HepG2 (cell line): Measurements from ENCODE around the gene MBTPS1. TPM values are rescaled to one million over a fixed set of nuclear protein-coding genes. Genes with fewer than 3 reads are reported as not detected.

ENCODE experiments used
- ISX ChIP-seq: sonication (generic); formaldehyde crosslinking; conservative IDR thresholded peaks from 2 replicates; pipeline ENCODE4 v1.5.0; 2020; ENCODE audit warnings: missing genetic modification reagents
- MATR3 ChIP-seq: sonication (generic); formaldehyde crosslinking; IDR thresholded peaks from 2 replicates; pipeline ENCODE4 v1.4.0; 2020; ENCODE audit warnings: missing genetic modification reagents
- NFIC ChIP-seq: IDR thresholded peaks from 2 replicates; pipeline ENCODE4 v1.6.1; 2012; ENCODE audit warnings: mild to moderate bottlenecking, low read length, inconsistent platforms
- NFRKB ChIP-seq: fragments of 450-650 bp; IDR thresholded peaks from 2 replicates; pipeline ENCODE4 v1.6.1; 2017
- ZBTB7B ChIP-seq: sonication (generic); formaldehyde crosslinking; IDR thresholded peaks from 2 replicates; pipeline ENCODE4 v1.4.0; 2020; ENCODE audit warnings: missing genetic modification reagents
- ZFYVE20 ChIP-seq: sonication (generic); formaldehyde crosslinking; IDR thresholded peaks from 2 replicates; pipeline ENCODE4 v1.8.0; 2023; ENCODE audit warnings: low read depth, mild to moderate bottlenecking, moderate library complexity, missing genetic modification reagents, borderline replicate concordance
- ZNF543 ChIP-seq: sonication (generic); formaldehyde crosslinking; IDR thresholded peaks from 2 replicates; pipeline ENCODE4 v1.4.0; 2020; ENCODE audit warnings: mild to moderate bottlenecking, missing genetic modification reagents
- ZNF550 ChIP-seq: sonication (generic); formaldehyde crosslinking; IDR thresholded peaks from 2 replicates; pipeline ENCODE4 v1.4.0; 2020; ENCODE audit warnings: mild to moderate bottlenecking, missing genetic modification reagents, borderline replicate concordance
- ZNF562 ChIP-seq: sonication (generic); formaldehyde crosslinking; IDR thresholded peaks from 2 replicates; pipeline ENCODE4 v1.8.0; 2022; ENCODE audit warnings: missing genetic modification reagents, borderline replicate concordance
- polyA plus RNA-seq, 8 experiments: library from polyadenylated mRNA; depleted of rRNA in 3 of 8; stranded (reverse) in 7 of 8; unstranded in 1 of 8; fragments of >200 nt; fragmentation: Illumina TruSeq in 4 of 8; extraction: Trizol in 4 of 8; gene quantifications; 2 replicates each; pipeline versions ENCODE4 v1.2.1 to v1.2.3, GENCODE V29; 2011 to 2016; ENCODE audit warnings: low read depth in 4 of 8, missing spikeins in 1 of 8, mixed read lengths in 1 of 8; ENCODE audit not compliant: insufficient read depth in 1 of 8
- total RNA-seq, 5 experiments: library from RNA; depleted of rRNA; stranded (reverse); fragments of >200 nt; fragmentation: Illumina TruSeq; extraction: Trizol; gene quantifications; 2 replicates each; pipeline ENCODE4 v1.2.3, GENCODE V29; 2016; ENCODE audit warnings: low read depth in 1 of 5
- TF ChIP-seq, protein P1 (sequence below): sonication (generic); formaldehyde crosslinking; IDR thresholded peaks from one replicate; pipeline ENCODE4 v1.5.1; 2020; ENCODE audit warnings: mild to moderate bottlenecking, missing genetic modification reagents; ENCODE audit errors: not compliant biosample characterization
- TF ChIP-seq, protein P2 (sequence below): sonication (generic); formaldehyde crosslinking; IDR thresholded peaks from 2 replicates; pipeline ENCODE4 v1.4.0; 2020; ENCODE audit warnings: missing genetic modification reagents
- TF ChIP-seq, protein P3 (sequence below): sonication (generic); formaldehyde crosslinking; IDR thresholded peaks from 2 replicates; pipeline ENCODE4 v1.9.0; 2021; ENCODE audit warnings: missing genetic modification reagents, borderline replicate concordance

Gene MBTPS1
- total and polyA plus RNA-seq, 2 of the 13 experiments (the other 11 are each of a cell fraction or from before 2014, with no cell fraction given) = 56.7 to 91.3 TPM

DNA sequence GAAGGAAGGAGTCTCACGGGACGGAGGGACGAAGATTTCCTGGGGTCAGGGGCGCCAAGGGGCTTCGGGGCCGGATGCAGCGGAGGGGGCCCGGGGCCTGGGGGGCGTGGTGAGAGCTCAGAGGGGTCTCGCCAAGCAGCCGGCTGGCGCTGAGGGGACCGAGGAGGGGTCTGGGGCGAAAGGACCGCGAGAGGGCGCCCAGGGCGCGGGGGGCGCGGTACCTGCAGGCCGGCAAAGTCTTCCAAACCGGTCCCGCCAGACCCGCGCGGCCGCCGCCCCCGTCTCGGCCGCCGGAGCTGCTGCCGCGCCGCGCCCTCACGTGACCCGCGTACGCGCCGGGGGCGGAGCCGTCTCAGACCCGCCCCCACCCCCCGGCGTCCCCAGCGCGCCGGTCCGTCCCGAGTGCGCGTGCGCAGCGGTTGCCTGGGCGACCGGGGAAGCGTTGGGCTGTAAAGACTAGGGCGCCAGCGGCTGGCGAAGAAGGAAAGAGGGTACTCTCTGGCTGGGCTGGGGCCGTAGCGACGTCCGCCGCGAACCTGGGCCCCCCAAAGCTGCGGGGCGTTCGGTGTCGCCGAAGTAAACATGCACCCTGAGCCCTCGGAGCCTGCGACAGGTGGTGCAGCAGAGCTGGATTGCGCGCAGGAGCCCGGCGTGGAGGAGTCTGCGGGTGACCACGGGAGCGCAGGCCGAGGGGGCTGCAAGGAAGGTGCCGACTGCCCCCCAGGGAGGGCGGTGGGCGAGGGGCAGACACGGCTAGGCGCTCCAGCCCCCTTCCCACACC lies 28.3 kb upstream of the MBTPS1 start, which contains the start of the genes DNAAF1 and HSDL1 (continued):
- TF ChIP-seq MATR3 = no peak
- TF ChIP-seq ISX (CRISPR knock-in tag) = peak; percentile 66; the same call in 1 of the 2 replicates
- TF ChIP-seq ZNF562 (CRISPR knock-in tag) = no peak
- TF ChIP-seq, protein P1, sequence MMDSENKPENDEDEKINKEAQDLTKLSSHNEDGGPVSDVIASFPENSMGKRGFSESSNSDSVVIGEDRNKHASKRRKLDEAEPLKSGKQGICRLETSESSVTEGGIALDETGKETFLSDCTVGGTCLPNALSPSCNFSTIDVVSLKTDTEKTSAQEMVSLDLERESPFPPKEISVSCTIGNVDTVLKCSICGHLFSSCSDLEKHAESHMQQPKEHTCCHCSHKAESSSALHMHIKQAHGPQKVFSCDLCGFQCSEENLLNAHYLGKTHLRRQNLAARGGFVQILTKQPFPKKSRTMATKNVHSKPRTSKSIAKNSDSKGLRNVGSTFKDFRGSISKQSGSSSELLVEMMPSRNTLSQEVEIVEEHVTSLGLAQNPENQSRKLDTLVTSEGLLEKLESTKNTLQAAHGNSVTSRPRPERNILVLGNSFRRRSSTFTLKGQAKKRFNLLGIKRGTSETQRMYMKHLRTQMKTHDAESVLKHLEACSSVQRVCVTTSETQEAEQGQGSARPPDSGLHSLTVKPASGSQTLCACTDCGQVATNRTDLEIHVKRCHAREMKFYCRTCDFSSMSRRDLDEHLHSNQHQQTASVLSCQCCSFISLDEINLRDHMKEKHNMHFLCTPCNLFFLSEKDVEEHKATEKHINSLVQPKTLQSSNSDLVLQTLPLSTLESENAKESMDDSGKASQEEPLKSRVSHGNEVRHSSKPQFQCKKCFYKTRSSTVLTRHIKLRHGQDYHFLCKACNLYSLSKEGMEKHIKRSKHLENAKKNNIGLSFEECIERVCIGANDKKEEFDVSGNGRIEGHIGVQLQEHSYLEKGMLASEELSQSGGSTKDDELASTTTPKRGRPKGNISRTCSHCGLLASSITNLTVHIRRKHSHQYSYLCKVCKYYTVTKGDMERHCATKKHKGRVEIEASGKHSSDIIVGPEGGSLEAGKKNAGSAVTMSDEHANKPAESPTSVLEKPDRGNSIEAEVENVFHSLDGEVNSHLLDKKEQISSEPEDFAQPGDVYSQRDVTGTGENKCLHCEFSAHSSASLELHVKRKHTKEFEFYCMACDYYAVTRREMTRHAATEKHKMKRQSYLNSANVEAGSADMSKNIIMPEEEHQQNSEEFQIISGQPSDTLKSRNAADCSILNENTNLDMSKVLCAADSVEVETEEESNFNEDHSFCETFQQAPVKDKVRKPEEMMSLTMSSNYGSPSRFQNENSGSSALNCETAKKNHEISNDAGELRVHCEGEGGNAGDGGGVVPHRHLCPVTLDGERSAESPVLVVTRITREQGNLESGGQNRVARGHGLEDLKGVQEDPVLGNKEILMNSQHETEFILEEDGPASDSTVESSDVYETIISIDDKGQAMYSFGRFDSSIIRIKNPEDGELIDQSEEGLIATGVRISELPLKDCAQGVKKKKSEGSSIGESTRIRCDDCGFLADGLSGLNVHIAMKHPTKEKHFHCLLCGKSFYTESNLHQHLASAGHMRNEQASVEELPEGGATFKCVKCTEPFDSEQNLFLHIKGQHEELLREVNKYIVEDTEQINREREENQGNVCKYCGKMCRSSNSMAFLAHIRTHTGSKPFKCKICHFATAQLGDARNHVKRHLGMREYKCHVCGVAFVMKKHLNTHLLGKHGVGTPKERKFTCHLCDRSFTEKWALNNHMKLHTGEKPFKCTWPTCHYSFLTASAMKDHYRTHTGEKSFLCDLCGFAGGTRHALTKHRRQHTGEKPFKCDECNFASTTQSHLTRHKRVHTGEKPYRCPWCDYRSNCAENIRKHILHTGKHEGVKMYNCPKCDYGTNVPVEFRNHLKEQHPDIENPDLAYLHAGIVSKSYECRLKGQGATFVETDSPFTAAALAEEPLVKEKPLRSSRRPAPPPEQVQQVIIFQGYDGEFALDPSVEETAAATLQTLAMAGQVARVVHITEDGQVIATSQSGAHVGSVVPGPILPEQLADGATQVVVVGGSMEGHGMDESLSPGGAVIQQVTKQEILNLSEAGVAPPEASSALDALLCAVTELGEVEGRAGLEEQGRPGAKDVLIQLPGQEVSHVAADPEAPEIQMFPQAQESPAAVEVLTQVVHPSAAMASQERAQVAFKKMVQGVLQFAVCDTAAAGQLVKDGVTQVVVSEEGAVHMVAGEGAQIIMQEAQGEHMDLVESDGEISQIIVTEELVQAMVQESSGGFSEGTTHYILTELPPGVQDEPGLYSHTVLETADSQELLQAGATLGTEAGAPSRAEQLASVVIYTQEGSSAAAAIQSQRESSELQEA = no peak
- no peak for TF ChIP-seq ZNF550
- peak; percentile 71; the same call in 1 of the 2 replicates for TF ChIP-seq ZBTB7B (CRISPR knock-in tag)
- TF ChIP-seq NFIC = no peak
- TF ChIP-seq, protein P2, sequence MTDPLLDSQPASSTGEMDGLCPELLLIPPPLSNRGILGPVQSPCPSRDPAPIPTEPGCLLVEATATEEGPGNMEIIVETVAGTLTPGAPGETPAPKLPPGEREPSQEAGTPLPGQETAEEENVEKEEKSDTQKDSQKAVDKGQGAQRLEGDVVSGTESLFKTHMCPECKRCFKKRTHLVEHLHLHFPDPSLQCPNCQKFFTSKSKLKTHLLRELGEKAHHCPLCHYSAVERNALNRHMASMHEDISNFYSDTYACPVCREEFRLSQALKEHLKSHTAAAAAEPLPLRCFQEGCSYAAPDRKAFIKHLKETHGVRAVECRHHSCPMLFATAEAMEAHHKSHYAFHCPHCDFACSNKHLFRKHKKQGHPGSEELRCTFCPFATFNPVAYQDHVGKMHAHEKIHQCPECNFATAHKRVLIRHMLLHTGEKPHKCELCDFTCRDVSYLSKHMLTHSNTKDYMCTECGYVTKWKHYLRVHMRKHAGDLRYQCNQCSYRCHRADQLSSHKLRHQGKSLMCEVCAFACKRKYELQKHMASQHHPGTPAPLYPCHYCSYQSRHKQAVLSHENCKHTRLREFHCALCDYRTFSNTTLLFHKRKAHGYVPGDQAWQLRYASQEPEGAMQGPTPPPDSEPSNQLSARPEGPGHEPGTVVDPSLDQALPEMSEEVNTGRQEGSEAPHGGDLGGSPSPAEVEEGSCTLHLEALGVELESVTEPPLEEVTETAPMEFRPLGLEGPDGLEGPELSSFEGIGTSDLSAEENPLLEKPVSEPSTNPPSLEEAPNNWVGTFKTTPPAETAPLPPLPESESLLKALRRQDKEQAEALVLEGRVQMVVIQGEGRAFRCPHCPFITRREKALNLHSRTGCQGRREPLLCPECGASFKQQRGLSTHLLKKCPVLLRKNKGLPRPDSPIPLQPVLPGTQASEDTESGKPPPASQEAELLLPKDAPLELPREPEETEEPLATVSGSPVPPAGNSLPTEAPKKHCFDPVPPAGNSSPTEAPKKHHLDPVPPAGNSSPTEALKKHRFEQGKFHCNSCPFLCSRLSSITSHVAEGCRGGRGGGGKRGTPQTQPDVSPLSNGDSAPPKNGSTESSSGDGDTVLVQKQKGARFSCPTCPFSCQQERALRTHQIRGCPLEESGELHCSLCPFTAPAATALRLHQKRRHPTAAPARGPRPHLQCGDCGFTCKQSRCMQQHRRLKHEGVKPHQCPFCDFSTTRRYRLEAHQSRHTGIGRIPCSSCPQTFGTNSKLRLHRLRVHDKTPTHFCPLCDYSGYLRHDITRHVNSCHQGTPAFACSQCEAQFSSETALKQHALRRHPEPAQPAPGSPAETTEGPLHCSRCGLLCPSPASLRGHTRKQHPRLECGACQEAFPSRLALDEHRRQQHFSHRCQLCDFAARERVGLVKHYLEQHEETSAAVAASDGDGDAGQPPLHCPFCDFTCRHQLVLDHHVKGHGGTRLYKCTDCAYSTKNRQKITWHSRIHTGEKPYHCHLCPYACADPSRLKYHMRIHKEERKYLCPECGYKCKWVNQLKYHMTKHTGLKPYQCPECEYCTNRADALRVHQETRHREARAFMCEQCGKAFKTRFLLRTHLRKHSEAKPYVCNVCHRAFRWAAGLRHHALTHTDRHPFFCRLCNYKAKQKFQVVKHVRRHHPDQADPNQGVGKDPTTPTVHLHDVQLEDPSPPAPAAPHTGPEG = no peak
- 0 out of 2 replicates have a peak, but pooled peaks have one; percentile 41 for TF ChIP-seq ZNF543 (CRISPR knock-in tag)
- no peak for TF ChIP-seq NFRKB
- TF ChIP-seq, protein P3, sequence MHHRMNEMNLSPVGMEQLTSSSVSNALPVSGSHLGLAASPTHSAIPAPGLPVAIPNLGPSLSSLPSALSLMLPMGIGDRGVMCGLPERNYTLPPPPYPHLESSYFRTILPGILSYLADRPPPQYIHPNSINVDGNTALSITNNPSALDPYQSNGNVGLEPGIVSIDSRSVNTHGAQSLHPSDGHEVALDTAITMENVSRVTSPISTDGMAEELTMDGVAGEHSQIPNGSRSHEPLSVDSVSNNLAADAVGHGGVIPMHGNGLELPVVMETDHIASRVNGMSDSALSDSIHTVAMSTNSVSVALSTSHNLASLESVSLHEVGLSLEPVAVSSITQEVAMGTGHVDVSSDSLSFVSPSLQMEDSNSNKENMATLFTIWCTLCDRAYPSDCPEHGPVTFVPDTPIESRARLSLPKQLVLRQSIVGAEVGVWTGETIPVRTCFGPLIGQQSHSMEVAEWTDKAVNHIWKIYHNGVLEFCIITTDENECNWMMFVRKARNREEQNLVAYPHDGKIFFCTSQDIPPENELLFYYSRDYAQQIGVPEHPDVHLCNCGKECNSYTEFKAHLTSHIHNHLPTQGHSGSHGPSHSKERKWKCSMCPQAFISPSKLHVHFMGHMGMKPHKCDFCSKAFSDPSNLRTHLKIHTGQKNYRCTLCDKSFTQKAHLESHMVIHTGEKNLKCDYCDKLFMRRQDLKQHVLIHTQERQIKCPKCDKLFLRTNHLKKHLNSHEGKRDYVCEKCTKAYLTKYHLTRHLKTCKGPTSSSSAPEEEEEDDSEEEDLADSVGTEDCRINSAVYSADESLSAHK = no peak
- no peak for TF ChIP-seq ZFYVE20
